ENCODE data around the gene RNF183.

The RNF183 gene

GRCh38 chr9:113331780-113332179, 28.6 kb upstream of the RNF183 start:
- TF ChIP-seq ZIC2 (tag by site-specific recombination; IDR thresholded peaks at IDR 0.05): no peak
- no peak for TF ChIP-seq YY1 (tag by site-specific recombination; IDR thresholded peaks at IDR 0.05)
- no peak for TF ChIP-seq ZNF169 (tag by site-specific recombination; IDR thresholded peaks at IDR 0.05)
- no peak for TF ChIP-seq ZNF571 (tag by site-specific recombination; IDR thresholded peaks at IDR 0.05)
- no peak for TF ChIP-seq ELK4 (IDR thresholded peaks at IDR 0.05; ENCODE audit: borderline replicate concordance, low read depth, low read length)
- no peak for TF ChIP-seq KLF1 (tag by site-specific recombination; IDR thresholded peaks at IDR 0.05)
- no peak for TF ChIP-seq ZNF114 (tag by site-specific recombination; IDR thresholded peaks at IDR 0.05)
- no peak for TF ChIP-seq ZSCAN16 (tag by site-specific recombination; IDR thresholded peaks at IDR 0.05)
- TF ChIP-seq KLF16 (tag by site-specific recombination; IDR thresholded peaks at IDR 0.05): no peak
- TF ChIP-seq ZSCAN5A (tag by site-specific recombination; IDR thresholded peaks at IDR 0.05): no peak
- no peak for TF ChIP-seq ZNF621 (tag by site-specific recombination; IDR thresholded peaks at IDR 0.05)
- no peak for TF ChIP-seq ZNF560 (tag by site-specific recombination; IDR thresholded peaks at IDR 0.05; ENCODE audit: borderline replicate concordance)
- ChIA-PET CTCF (interaction anchor here (0.8 kb wide), 1 partner anchor 58 kb away, joined by 4 read pairs; no protein-coding TSS in a partner anchor), POLR2A (no interaction called here)
- no peak overlapping the region for H3K4me3 ChIP-seq (ENCODE audit: low read depth, low read length)
- no peak overlapping the region for H3K27ac ChIP-seq (ENCODE audit: extremely low read depth, low read depth, low read length)
- no peaks in the 10 kb centered on the region for H3K36me3 ChIP-seq (ENCODE audit: control insufficient read depth in 2 of 2, insufficient read depth in 1 of 2, low read length in 2 of 2)
- H3K9me3 ChIP-seq (ENCODE audit: control insufficient read depth, insufficient read depth, low read depth, low read length): no peaks in the 10 kb centered on the region
- H3K4me1 ChIP-seq (ENCODE audit: control insufficient read depth, insufficient read depth, low read length): no peaks in the 10 kb centered on the region

GRCh38 chr9:113328045-113328782, 25.0 kb upstream of the RNF183 start:
- CTCF ChIA-PET: interaction anchor here (0.6 to 1.2 kb wide), 2 partner anchors 60 to 73 kb away, joined by 3 to 4 read pairs; partner anchors contain the start of gene ALAD
- POLR2A ChIA-PET: interaction anchor here (1.4 kb wide), 1 partner anchor 53 kb away, joined by 3 read pairs; the partner anchor contains the start of genes CDC26 and PRPF4

GRCh38 chr9:113326230-113326629, 23.1 kb upstream of the RNF183 start:
- no peak for TF ChIP-seq ZNF23 (tag by site-specific recombination; IDR thresholded peaks at IDR 0.05; ENCODE audit: borderline replicate concordance)
- no peak for TF ChIP-seq TSHZ1 (tag by site-specific recombination; IDR thresholded peaks at IDR 0.05; ENCODE audit: borderline replicate concordance)
- TF ChIP-seq ZNF366 (tag by site-specific recombination; conservative IDR thresholded peaks at IDR 0.05): peak; percentile 51; the same call in 1 of the 2 replicates
- no peak for TF ChIP-seq ZNF596 (tag by site-specific recombination; IDR thresholded peaks at IDR 0.05)
- CTCF ChIA-PET: interaction anchor here (0.6 to 1.3 kb wide), 2 partner anchors 8 to 214 kb away, joined by 4 to 6 read pairs; no protein-coding TSS in a partner anchor
- no peaks in the 10 kb centered on the region for H3K4me1 ChIP-seq (ENCODE audit: control insufficient read depth, insufficient read depth, low read length)
- H3K27ac ChIP-seq (ENCODE audit: extremely low read depth, low read depth, low read length): no peak overlapping the region
- no peaks in the 10 kb centered on the region for H3K9me3 ChIP-seq (ENCODE audit: control insufficient read depth, insufficient read depth, low read depth, low read length)
- H3K36me3 ChIP-seq (ENCODE audit: control insufficient read depth in 2 of 2, insufficient read depth in 1 of 2, low read length in 2 of 2): no peaks in the 10 kb centered on the region
- H3K4me3 ChIP-seq (ENCODE audit: low read depth, low read length): no peak overlapping the region
- POLR2A ChIA-PET: no interaction called here

More at GRCh38 chr9:113328045-113328782, 25.0 kb upstream of the RNF183 start:
- H3K27ac ChIP-seq (ENCODE audit: extremely low read depth, low read depth, low read length): no peak overlapping the region
- no peaks in the 10 kb centered on the region for H3K36me3 ChIP-seq (ENCODE audit: control insufficient read depth in 2 of 2, insufficient read depth in 1 of 2, low read length in 2 of 2)
- H3K4me3 ChIP-seq (ENCODE audit: low read depth, low read length): no peak overlapping the region
- TF ChIP-seq ZNF544 (tag by site-specific recombination; IDR thresholded peaks at IDR 0.05): no peak
- no peaks in the 10 kb centered on the region for H3K9me3 ChIP-seq (ENCODE audit: control insufficient read depth, insufficient read depth, low read depth, low read length)
- no peaks in the 10 kb centered on the region for H3K4me1 ChIP-seq (ENCODE audit: control insufficient read depth, insufficient read depth, low read length)

Data from HEK293 (cell line).